ENCODE data around the gene CADPS.

DNA sequence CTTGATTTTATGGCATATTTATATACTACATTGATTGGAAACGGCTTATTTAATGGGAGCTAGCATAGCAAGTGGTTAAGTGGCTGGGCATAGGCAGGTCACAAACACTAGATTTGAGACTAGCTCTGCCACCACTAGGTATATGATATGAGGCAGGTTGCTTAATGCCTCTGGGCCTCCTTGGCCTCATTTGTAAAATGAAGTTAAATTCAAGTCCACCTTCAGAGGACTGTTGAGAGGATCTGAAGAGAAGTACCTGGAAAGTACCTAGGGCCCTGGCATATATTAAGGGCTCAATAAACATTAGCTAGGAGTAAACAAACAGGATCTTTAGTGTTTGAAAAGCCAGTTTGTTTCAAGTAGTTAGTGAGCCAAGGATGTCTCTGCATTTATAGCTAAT lies 335.5 kb downstream of the CADPS start:
- TF ChIP-seq EZH2 (IDR thresholded peaks at IDR 0.05; ENCODE audit: borderline replicate concordance, insufficient read depth, low read length, poor library complexity, severe bottlenecking) (no peak), POLR2AphosphoS5 (IDR thresholded peaks at IDR 0.05) (no peak), MXI1 (conservative IDR thresholded peaks at IDR 0.05; ENCODE audit: poor library complexity, severe bottlenecking) (no peak)
- TF ChIP-seq, protein P1, sequence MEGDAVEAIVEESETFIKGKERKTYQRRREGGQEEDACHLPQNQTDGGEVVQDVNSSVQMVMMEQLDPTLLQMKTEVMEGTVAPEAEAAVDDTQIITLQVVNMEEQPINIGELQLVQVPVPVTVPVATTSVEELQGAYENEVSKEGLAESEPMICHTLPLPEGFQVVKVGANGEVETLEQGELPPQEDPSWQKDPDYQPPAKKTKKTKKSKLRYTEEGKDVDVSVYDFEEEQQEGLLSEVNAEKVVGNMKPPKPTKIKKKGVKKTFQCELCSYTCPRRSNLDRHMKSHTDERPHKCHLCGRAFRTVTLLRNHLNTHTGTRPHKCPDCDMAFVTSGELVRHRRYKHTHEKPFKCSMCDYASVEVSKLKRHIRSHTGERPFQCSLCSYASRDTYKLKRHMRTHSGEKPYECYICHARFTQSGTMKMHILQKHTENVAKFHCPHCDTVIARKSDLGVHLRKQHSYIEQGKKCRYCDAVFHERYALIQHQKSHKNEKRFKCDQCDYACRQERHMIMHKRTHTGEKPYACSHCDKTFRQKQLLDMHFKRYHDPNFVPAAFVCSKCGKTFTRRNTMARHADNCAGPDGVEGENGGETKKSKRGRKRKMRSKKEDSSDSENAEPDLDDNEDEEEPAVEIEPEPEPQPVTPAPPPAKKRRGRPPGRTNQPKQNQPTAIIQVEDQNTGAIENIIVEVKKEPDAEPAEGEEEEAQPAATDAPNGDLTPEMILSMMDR (IDR thresholded peaks at IDR 0.05; ENCODE audit: poor library complexity, severe bottlenecking) = no peak

Data from neural cell (in vitro differentiated cells).